ENCODE data around the gene USP17L18.
"Not testable (repeated sequence)": the region's sequence is repeated elsewhere in the genome, so short reads cannot be mapped to it uniquely, and the experiment has no call there.

The USP17L18 gene

DNA sequence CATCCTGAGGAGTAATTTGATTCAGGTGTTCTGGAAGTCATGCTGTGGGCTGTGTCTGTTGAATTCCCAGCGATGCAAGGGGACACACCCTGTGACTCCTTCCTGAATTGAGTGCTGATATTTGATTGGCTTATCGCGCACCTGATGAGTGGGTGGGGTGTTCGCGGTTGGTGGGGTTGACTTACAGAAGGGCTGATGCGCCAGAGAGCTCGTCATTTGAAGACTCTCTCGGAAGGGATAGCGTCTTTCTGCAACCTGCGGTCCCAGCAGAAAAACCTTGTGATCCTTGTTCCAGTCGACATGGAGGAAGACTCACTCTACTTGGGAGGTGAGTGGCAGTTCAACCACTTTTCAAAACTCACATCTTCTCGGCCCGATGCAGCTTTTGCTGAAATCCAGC is 14.1 kb downstream of the USP17L18 start, which contains the start of gene USP17L21:
USP17L21 (plus strand) TSS at position 301 of the 400 bp plus-strand sequence; CDS start at position 301, 0 bp downstream.
- not testable (repeated sequence) for H3K27ac ChIP-seq (ENCODE audit: low read length); H3K4me1 ChIP-seq (ENCODE audit: control insufficient read depth in 1 of 2, insufficient read depth in 2 of 2, low read length in 2 of 2); H3K4me3 ChIP-seq (ENCODE audit: low read depth in 1 of 2, low read length in 2 of 2); H3K27me3 ChIP-seq (ENCODE audit: low read depth, low read length); H3K36me3 ChIP-seq (ENCODE audit: control insufficient read depth in 1 of 2, insufficient read depth in 2 of 2, low read length in 2 of 2); H3K9me3 ChIP-seq (ENCODE audit: control insufficient read depth in 1 of 2, low read length in 2 of 2)

DNA sequence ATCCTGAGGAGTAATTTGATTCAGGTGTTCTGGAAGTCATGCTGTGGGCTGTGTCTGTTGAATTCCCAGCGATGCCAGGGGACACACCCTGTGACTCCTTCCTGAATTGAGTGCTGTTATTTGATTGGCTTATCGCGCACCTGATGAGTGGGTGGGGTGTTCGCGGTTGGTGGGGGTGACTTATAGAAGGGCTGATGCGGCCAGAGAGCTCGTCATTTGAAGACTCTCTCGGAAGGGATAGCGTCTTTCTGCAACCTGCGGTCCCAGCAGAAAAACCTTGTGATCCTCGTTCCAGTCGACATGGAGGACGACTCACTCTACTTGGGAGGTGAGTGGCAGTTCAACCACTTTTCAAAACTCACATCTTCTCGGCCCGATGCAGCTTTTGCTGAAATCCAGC is 18.9 kb downstream of the USP17L18 start, which contains the start of gene USP17L22:
USP17L22 (plus strand) TSS at position 301 of the 400 bp plus-strand sequence; CDS start at position 301, 0 bp downstream.
- not testable (repeated sequence) for H3K27me3 ChIP-seq (ENCODE audit: low read depth, low read length); H3K4me1 ChIP-seq (ENCODE audit: control insufficient read depth in 1 of 2, insufficient read depth in 2 of 2, low read length in 2 of 2); H3K36me3 ChIP-seq (ENCODE audit: control insufficient read depth in 1 of 2, insufficient read depth in 2 of 2, low read length in 2 of 2); H3K4me3 ChIP-seq (ENCODE audit: low read depth in 1 of 2, low read length in 2 of 2); H3K9me3 ChIP-seq (ENCODE audit: control insufficient read depth in 1 of 2, low read length in 2 of 2); H3K27ac ChIP-seq (ENCODE audit: low read length)

DNA sequence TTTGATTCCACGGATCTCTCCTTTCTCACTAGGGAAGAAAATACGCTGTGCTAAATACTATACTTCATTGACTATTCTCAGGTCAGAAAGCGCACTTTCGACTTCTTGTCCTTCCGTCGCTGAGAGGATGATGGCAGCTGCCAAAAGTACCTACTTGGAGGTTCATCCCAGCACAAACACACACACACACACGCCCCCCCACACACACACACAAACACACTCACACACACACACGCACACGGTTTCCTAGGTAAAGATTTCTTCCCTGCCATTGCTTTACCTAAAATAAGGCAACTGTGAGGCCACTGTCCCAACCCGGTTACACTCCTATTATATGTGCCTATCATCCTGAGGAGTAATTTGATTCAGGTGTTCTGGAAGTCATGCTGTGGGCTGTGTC is 23.3 kb downstream of the USP17L18 start:
- not testable (repeated sequence) for H3K4me1 ChIP-seq (ENCODE audit: control insufficient read depth in 1 of 2, insufficient read depth in 2 of 2, low read length in 2 of 2); H3K4me3 ChIP-seq (ENCODE audit: low read depth in 1 of 2, low read length in 2 of 2)

More for the DNA sequence above, 23.3 kb downstream of the USP17L18 start:
- H3K27ac ChIP-seq (ENCODE audit: low read length); H3K36me3 ChIP-seq (ENCODE audit: control insufficient read depth in 1 of 2, insufficient read depth in 2 of 2, low read length in 2 of 2); H3K9me3 ChIP-seq (ENCODE audit: control insufficient read depth in 1 of 2, low read length in 2 of 2); H3K27me3 ChIP-seq (ENCODE audit: low read depth, low read length): not testable (repeated sequence)

Data from muscle layer of duodenum (tissue), 2 donors.